ENCODE results near the gene NDUFV3.
A peak's percentile ranks its signal among the peaks of the same experiment; 100 is the strongest.
"Not testable (repeated sequence)": the region's sequence is repeated elsewhere in the genome, so short reads cannot be mapped to it uniquely, and the experiment has no call there.

Gene NDUFV3

GRCh38 chr21:42906233-42906632 is 13.1 kb downstream of the NDUFV3 start:
- no peak overlapping the region for H3K27ac ChIP-seq
- TF ChIP-seq CTCF (conservative IDR thresholded peaks at IDR 0.05) (no peak), ZFX (IDR thresholded peaks at IDR 0.05) (no peak)

- H3K27ac ChIP-seq, result not testable (repeated sequence)
Observed at GRCh38 chr21:42908484-42908883, 15.4 kb downstream of the NDUFV3 start.

GRCh38 chr21:42911920-42912319 is 18.8 kb downstream of the NDUFV3 start:
- H3K27ac ChIP-seq, result not testable (repeated sequence)

DNA sequence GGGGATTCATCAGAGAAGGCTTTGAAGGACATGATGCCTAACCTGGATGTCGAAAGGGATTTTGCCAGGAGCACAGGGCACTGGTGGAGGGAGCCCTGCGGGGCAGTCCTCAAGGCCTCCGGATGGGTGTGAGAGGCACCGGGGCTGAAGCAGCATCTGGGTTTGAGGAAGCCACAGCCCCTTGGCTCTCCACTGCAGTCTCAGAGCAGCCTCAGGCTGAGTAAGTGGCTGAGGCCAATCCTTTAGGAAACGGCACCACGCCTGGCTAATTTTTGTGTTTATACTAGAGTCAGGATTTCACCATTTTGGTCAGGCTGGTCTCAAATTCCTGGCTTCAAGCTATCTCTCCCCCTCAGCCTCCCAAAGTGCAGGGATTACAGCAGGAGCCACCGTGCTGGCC is 20.4 kb downstream of the NDUFV3 start:
- H3K27ac ChIP-seq, result 0 out of 2 replicates have a peak overlapping the region, but pooled peaks have one; percentile 13

DNA sequence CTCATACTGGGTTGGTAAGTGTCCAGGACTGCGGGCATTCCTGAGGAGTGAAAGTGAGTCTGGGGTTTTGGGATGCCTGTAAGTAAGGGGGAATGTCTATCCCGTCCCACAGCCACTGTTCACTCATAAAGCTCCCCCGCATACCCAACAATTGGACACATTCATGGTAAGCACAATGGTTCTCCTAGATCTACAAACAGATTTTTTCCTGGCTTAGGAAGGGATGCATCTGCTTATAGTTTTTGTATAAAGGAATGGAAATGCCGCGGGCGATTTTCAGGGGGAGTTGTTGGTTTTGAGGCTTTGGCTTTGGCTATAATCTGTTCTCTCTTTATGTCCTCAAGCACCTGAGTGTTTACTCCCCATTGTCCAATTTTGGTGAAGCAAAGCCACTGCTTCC is 25.2 kb downstream of the NDUFV3 start:
- H3K27ac ChIP-seq, result no peak overlapping the region
- TF ChIP-seq CTCF (conservative IDR thresholded peaks at IDR 0.05), result no peak
- TF ChIP-seq ZFX (IDR thresholded peaks at IDR 0.05), result no peak

More for the DNA sequence above, 20.4 kb downstream of the NDUFV3 start:
- TF ChIP-seq ZFX (IDR thresholded peaks at IDR 0.05) (no peak), CTCF (conservative IDR thresholded peaks at IDR 0.05) (no peak)

DNA sequence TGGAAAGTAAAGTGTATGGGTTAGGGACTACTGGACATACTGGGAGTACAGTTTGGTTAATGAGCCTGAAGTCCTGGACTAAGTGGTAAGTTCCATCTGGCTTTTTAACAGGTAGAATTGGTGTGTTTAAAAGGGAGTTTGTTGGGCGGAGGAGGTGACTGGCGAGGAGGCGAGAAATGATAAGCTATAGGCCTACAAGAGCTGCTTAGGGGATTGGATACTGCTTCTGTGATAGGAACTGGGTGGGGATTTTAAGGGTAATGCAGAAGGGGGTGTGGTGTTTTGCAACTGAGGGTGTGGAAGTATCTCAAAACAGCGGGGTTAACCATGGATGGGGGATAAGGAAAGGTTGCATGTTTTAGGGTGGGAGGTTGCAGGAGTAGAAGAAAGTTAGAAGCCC is 28.8 kb downstream of the NDUFV3 start:
- TF ChIP-seq ZFX (IDR thresholded peaks at IDR 0.05) (no peak), CTCF (conservative IDR thresholded peaks at IDR 0.05) (no peak)
- H3K27ac ChIP-seq, result no peak overlapping the region

DNA sequence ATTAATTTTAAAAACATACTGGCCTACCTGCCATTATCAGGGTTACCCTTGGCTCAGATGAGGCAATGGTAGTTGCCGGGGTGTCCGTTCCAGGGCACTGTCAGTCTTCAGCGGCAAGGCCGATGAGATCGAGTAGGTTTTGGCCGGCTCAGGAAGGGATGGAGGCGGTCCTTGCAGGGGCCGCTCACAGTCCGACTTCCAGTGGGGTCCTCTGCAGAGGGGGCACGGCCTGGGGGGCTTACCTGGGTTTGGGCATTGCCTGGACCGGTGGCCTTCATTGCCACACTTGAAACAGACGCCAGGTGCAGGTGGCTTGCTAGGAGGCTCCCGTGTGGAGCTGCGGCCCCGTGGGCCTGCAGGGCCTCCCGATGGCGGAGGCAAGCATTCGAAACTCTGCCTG is 29.8 kb downstream of the NDUFV3 start:
- TF ChIP-seq CTCF (conservative IDR thresholded peaks at IDR 0.05), result no peak
- TF ChIP-seq ZFX (IDR thresholded peaks at IDR 0.05), result no peak
- H3K27ac ChIP-seq, result no peak overlapping the region

GRCh38 chr21:42923553-42924432 is 30.7 kb downstream of the NDUFV3 start:
- TF ChIP-seq ZFX (IDR thresholded peaks at IDR 0.05) (no peak), CTCF (conservative IDR thresholded peaks at IDR 0.05) (peak; percentile 84)
- H3K27ac ChIP-seq, result peak overlapping the region; percentile 74

Data from C4-2B (cell line).